Measurements from ENCODE around the gene SHISAL2A. TPM values are rescaled to one million over a fixed set of nuclear protein-coding genes. Genes with fewer than 3 reads are reported as not detected.

The SHISAL2A gene
- not detected in 2 replicates for total RNA-seq

DNA sequence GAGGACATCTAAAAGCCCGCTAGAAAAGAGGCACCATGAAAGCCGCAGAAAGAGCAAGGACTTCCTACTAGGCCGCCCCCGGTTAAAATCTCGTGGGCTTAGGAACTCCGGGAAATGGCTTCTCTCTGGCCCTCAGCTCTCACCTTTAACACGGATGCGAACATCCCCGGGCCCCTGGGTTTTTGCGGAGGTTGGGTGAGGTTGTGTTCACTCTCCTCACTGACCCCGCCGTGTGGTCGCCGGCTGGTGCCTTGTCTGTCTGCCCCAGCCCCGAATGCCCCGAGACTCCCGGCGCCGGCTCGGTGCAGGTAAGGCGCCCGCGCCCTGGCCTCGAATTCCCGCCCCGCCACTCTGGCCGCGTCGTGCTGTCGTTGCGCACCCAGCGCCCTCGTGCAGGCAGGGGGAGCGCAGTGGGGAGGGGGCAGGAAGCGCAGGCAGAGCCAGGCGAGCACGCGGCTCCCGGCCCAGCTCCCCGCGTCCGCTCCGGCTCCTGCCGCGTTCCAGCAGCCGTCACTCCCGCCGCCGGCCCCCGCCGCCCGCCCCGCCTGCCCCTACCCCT, at the start of gene SHISAL2A:
TSS of gene SHISAL2A (plus strand) at position 437 of the 559 bp plus-strand sequence. CDS start 326 bp downstream, outside the sequence.

DNA sequence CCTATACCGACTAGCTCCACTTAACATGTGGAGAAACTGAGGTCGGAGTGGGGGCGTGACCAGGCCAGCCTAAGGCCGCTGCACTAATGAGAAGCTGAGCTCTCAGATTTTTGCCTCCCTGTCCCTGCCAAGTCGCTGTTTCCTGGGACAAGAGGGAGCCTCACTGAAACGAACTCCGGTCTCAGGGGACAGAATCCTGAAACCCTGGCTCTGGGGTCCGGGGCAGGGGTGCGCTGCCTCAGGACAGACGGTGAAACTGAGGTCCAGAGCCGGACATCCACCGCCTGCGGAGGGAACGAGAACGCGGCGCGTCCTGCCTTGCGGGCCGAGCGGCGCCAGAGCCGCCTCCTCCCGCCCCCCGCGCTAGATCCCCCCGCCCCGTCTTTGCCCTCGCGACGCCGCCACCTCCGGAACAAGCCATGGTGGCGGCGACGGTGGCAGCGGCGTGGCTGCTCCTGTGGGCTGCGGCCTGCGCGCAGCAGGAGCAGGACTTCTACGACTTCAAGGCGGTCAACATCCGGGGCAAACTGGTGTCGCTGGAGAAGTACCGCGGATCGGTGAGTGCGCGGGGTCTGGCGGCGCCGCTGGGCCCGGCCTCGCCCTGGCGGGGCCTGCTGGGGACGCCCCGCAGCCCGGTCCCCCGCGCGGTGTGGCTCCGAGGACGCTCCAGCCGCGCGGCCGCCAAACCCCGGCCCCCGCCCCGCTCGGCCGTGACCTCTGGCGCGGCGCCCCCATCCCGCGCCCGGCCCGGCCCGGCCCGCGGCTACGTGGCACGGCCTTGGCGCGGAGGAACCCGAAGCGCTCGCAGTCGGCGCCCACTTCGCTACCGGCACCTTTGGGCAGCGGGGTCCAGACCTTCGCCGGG, 30.7 kb upstream of the SHISAL2A start, which contains the start of gene GPX7:
TSS of gene GPX7 (plus strand) at position 381 of the 865 bp plus-strand sequence. CDS start at position 420, 39 bp downstream.

DNA sequence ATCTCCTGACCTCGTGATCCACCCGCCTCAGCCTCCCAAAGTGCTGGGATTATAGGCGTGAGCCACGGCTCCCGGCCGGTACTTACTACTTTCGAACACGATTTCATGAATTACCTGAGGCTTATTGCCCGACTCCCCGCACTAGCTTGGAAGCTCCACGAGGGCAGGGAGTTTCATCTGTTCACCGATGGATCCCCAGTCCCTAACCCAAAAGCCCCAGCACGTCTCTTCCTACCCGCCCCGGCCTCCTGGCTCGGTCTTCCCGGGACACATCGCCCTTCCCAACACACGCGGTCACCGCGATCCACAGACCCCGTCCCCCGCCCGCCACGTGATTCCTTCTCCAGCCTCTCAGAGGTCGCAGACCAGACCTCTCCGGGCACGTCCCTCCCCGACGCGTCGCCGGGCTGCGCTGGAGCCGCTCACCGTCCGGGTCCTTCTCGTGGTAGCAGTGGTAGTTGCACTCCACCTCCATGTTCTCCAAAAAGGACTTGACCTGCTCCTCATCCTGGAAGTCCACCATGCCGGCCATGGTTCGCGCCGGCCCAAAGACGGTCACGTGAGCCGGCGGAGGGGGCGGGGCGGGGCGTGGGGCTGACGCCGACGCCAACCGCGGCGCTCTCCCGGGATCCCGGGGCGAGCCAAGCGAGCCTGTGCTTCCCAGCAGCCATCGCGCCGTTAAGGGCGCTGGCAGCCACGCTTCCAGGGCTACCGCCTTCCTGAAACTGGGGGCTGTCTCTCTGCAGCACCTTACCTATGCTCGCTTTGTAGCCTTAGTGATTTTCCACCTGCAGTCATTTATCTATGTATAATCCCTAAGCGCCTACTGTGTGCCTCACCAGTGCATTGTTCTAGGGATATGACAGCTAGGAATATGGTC, 65.1 kb downstream of the SHISAL2A start, which contains the start of gene COA7:
TSS of gene COA7 (minus strand) at position 553 of the 880 bp plus-strand sequence. CDS start at position 532, 21 bp downstream.

Other genes with a start within 250 kb of the SHISAL2A start
- 3.4 and 13.4 TPM in 2 replicates for gene ORC1, start 228.7 kb upstream of the SHISAL2A start, total RNA-seq
- gene PRPF38A, start 228.6 kb upstream of the SHISAL2A start, total RNA-seq: 15.1 and 16.4 TPM in 2 replicates
- gene TUT4, start 80.1 kb upstream of the SHISAL2A start, total RNA-seq: 34.7 and 40.2 TPM in 2 replicates
- 9.7 and 11.7 TPM in 2 replicates for gene GPX7, start 30.8 kb upstream of the SHISAL2A start, total RNA-seq
- gene COA7, start 65.2 kb downstream of the SHISAL2A start, total RNA-seq: 15.5 and 18.0 TPM in 2 replicates
- 58.9 and 63.9 TPM in 2 replicates for gene ZYG11B, start 93.3 kb downstream of the SHISAL2A start, total RNA-seq
- 0.50 and 2.0 TPM in 2 replicates for gene ZYG11A, start 209.6 kb downstream of the SHISAL2A start, total RNA-seq

Measured in uterine smooth muscle cell (primary cell).